Measurements from ENCODE around the gene TMEM50A.
"Not testable (repeated sequence)": the region's sequence is repeated elsewhere in the genome, so short reads cannot be mapped to it uniquely, and the experiment has no call there.

TMEM50A gene

DNA sequence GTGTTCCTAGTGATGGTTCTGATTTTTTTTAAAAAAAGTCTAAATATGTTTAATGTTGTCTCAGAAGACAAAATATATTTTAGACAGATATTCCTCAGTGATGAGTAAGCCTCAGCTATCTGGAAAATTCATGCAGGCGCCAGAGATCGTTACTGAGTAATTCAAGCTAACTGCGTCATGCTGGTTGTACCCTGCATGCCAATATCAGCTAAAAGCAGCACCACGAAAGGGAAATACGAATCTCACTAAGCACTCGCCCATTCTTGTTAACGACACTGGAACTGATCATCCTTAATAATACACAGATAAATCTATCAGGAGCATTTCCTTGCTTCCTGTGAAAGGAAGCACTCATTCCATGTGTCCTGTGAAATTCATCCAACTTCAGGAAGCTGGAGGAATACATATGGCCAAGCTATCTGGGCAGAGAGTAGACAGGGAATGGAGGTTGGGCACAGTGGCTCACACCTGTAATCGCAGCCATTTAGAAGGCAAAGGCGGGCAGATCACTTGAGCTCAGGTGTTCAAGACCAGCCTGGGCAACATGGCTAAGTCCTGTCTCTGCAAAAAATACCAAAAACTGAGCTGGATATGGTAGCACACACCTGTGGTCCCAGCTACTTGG is 17.7 kb upstream of the TMEM50A start:
- DNase-seq (ENCODE audit: low spot score in 2 of 2); H3K4me3 ChIP-seq; H3K4me1 ChIP-seq; H3K27me3 ChIP-seq (ENCODE audit: low read depth); in situ Hi-C loops (cut with MboI; ENCODE audit: low sequenced_read_pairs); H3K9me3 ChIP-seq; H3K36me3 ChIP-seq (replicated peaks): not testable (repeated sequence)

DNA sequence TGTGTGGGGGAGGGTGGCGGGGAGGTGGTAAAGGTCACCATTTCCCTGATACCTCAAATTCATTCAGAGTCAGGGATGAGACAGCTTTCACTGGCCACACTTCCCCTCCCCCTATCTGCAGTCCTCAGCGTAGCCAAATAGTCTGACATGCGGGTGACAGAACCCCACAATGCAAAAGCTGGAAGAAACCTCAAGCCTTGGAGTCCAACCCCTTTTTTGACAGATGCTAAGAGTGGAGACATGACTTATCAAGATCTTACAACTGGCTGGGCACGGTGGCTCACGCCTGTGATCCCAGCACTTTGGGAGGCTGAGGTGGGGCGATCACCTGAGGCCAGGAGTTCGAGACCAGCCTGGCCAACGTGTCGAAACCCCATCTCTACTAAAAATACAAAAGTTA is 16.0 kb upstream of the TMEM50A start:
- DNase-seq (ENCODE audit: low spot score in 2 of 2); H3K27me3 ChIP-seq (ENCODE audit: low read depth); in situ Hi-C loops (cut with MboI; ENCODE audit: low sequenced_read_pairs); H3K9me3 ChIP-seq; H3K36me3 ChIP-seq (replicated peaks); H3K4me1 ChIP-seq; H3K4me3 ChIP-seq: not testable (repeated sequence)

DNA sequence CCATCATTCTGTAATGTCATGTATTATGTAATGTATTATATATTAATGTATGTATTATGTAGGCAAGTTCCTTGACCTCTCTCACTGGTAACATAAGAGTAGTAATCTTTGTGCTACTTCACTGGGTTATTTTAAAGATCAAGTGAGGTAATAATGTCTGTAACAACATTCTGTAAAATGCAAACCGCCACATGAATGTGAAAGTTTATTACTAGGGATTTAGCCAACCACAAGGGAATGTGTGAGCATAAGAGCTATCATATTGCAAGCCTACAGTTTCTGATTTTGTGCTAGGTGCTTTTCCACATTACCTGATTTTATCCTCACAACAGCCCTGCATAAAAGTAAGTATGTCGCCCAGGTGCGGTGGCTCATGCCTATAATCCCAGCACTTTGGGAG is 13.7 kb upstream of the TMEM50A start:
- H3K27me3 ChIP-seq (ENCODE audit: low read depth); H3K4me1 ChIP-seq; in situ Hi-C loops (cut with MboI; ENCODE audit: low sequenced_read_pairs); DNase-seq (ENCODE audit: low spot score in 2 of 2); H3K4me3 ChIP-seq; H3K36me3 ChIP-seq (replicated peaks); H3K9me3 ChIP-seq: not testable (repeated sequence)

- H3K4me1 ChIP-seq; H3K4me3 ChIP-seq; in situ Hi-C loops (cut with MboI; ENCODE audit: low sequenced_read_pairs); H3K36me3 ChIP-seq (replicated peaks); H3K9me3 ChIP-seq; H3K27me3 ChIP-seq (ENCODE audit: low read depth); DNase-seq (ENCODE audit: low spot score in 2 of 2): not testable (repeated sequence)
Observed at GRCh38 chr1:25327864-25328790, 10.0 kb upstream of the TMEM50A start.

GRCh38 chr1:25328791-25329185 is 9.3 kb upstream of the TMEM50A start:
- DNase-seq (ENCODE audit: low spot score in 2 of 2); H3K36me3 ChIP-seq (replicated peaks); H3K9me3 ChIP-seq; in situ Hi-C loops (cut with MboI; ENCODE audit: low sequenced_read_pairs); H3K4me3 ChIP-seq; H3K4me1 ChIP-seq; H3K27me3 ChIP-seq (ENCODE audit: low read depth): not testable (repeated sequence)

- H3K4me1 ChIP-seq; H3K4me3 ChIP-seq; H3K27me3 ChIP-seq (ENCODE audit: low read depth); DNase-seq (ENCODE audit: low spot score in 2 of 2); in situ Hi-C loops (cut with MboI; ENCODE audit: low sequenced_read_pairs); H3K9me3 ChIP-seq; H3K36me3 ChIP-seq (replicated peaks): not testable (repeated sequence)
Observed at GRCh38 chr1:25329336-25329735, 8.8 kb upstream of the TMEM50A start.

DNA sequence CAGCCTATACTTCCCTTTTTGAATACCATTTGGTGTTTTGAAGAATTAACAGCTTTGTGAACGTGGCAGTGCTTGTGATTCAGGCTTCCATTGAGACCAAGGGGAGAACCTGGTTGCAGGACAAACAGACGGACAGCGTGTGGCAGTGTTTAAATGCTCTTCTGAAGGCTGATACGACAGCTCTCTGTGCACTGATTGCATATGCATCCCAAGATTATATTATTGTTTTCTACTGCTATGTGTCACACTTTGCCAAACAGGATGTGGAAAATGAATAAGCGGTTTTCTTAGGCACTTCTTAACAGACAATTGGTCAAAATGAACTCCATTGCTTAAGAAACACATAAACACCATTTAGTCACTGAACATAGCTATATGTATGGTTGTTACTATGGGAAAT is 8.2 kb upstream of the TMEM50A start:
- DNase-seq (ENCODE audit: low spot score in 2 of 2); H3K27me3 ChIP-seq (ENCODE audit: low read depth); H3K4me1 ChIP-seq; H3K4me3 ChIP-seq; H3K9me3 ChIP-seq; in situ Hi-C loops (cut with MboI; ENCODE audit: low sequenced_read_pairs); H3K36me3 ChIP-seq (replicated peaks): not testable (repeated sequence)

GRCh38 chr1:25336922-25337354 is 1.2 kb upstream of the TMEM50A start:
- H3K36me3 ChIP-seq (replicated peaks); H3K27me3 ChIP-seq (ENCODE audit: low read depth); in situ Hi-C loops (cut with MboI; ENCODE audit: low sequenced_read_pairs); H3K9me3 ChIP-seq: not testable (repeated sequence)
- H3K4me1 ChIP-seq: peaks cover 15% of the 10 kb centered on the region
- DNase-seq (ENCODE audit: low spot score in 2 of 2): peak in 1 of 2 experiments; percentile 64
- peak overlapping the region; percentile 52 for H3K4me3 ChIP-seq

GRCh38 chr1:25337483-25338187 is 499 bp upstream of the TMEM50A start:
- in situ Hi-C loops (cut with MboI; ENCODE audit: low sequenced_read_pairs); DNase-seq (ENCODE audit: low spot score in 2 of 2); H3K27me3 ChIP-seq (ENCODE audit: low read depth); H3K9me3 ChIP-seq; H3K36me3 ChIP-seq (replicated peaks): not testable (repeated sequence)
- H3K4me3 ChIP-seq: peak overlapping the region; percentile 92
- H3K4me1 ChIP-seq: peaks cover 15% of the 10 kb centered on the region

DNA sequence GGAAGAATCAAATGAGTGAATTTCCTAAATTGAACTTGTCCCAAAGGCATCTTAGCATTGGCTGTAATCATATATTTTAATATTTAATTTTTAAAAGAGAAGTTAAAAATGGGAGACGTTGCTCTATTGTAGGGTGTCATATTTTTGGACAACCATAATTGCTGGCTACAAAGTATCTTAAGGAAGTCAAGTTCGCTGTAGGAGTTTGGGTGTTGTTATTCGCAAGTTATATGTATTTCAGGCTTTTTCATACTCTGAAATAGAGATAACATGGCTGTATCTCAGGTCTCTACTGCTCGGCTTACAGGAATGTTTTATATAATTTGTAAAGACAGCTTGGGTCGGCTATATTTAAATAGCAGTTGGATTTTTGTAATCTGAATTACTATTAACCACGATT is 852 bp downstream of the TMEM50A start:
- in situ Hi-C loops (cut with MboI; ENCODE audit: low sequenced_read_pairs): no loop called here
- no peak for DNase-seq (ENCODE audit: low spot score in 2 of 2)

GRCh38 chr1:25341746-25342145 is 3.6 kb downstream of the TMEM50A start:
- in situ Hi-C loops (cut with MboI; ENCODE audit: low sequenced_read_pairs): no loop called here
- H3K9me3 ChIP-seq: no peaks in the 10 kb centered on the region
- no peaks in the 10 kb centered on the region for H3K27me3 ChIP-seq (ENCODE audit: low read depth)
- peaks cover 17% of the 10 kb centered on the region for H3K4me1 ChIP-seq
- H3K4me3 ChIP-seq: no peak overlapping the region
- peaks cover 23% of the 10 kb centered on the region for H3K36me3 ChIP-seq (replicated peaks)
- DNase-seq (ENCODE audit: low spot score in 2 of 2): no peak

More for the DNA sequence above, 852 bp downstream of the TMEM50A start:
- Histone ChIP-seq H3K4me1 (peaks cover 17% of the 10 kb centered on the region), H3K4me3 (peak overlapping the region; percentile 92), H3K9me3 (no peaks in the 10 kb centered on the region), H3K36me3 (replicated peaks) (peaks cover 13% of the 10 kb centered on the region), H3K27me3 (ENCODE audit: low read depth) (no peaks in the 10 kb centered on the region)

DNA sequence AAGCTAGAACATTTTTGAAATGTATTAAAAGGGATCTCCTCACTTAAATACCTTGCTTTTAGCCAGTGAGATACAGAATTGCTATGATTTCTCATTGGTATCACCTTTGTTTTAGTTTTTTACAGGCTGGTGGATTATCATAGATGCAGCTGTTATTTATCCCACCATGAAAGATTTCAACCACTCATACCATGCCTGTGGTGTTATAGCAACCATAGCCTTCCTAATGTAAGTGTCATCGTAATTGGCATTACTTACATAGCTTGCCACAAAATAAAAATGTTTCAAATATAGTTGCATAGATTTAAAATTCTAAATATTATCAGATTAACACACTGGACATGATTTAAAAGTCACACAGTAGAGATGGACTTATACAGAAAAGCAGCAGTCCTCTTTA is 4.7 kb downstream of the TMEM50A start:
- no peak overlapping the region for H3K4me3 ChIP-seq
- in situ Hi-C loops (cut with MboI; ENCODE audit: low sequenced_read_pairs): no loop called here
- DNase-seq (ENCODE audit: low spot score in 2 of 2): no peak
- H3K4me1 ChIP-seq: peaks cover 17% of the 10 kb centered on the region
- H3K9me3 ChIP-seq: no peaks in the 10 kb centered on the region
- H3K27me3 ChIP-seq (ENCODE audit: low read depth): no peaks in the 10 kb centered on the region
- H3K36me3 ChIP-seq (replicated peaks): peaks cover 23% of the 10 kb centered on the region

- Histone ChIP-seq H3K9me3 (no peaks in the 10 kb centered on the region), H3K4me3 (no peak overlapping the region), H3K36me3 (replicated peaks) (peaks cover 23% of the 10 kb centered on the region), H3K27me3 (ENCODE audit: low read depth) (no peaks in the 10 kb centered on the region), H3K4me1 (peaks cover 17% of the 10 kb centered on the region)
- DNase-seq (ENCODE audit: low spot score in 2 of 2): no peak
- in situ Hi-C loops (cut with MboI; ENCODE audit: low sequenced_read_pairs): no loop called here
Observed at GRCh38 chr1:25343872-25344271, 5.7 kb downstream of the TMEM50A start.

DNA sequence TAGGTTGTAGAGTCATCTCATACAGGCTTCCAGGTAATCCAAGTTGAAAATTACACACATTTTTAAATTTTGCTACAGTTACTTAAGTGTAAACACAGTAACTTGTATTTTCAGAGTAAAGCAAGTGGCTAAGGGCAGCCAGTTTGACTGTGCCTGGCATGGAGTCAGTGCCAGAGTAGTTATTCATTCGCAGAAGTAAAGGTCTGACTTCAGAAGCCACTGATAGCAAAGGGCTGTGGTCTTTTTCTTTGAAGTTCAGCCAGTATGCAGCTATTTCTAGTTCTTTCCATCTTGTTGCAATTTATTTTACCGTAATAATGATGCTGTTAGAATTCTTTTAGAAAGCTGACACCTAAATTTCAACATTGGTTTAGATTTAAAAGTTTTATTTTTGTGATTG is 9.4 kb downstream of the TMEM50A start:
- H3K27me3 ChIP-seq (ENCODE audit: low read depth): no peaks in the 10 kb centered on the region
- H3K36me3 ChIP-seq (replicated peaks): peaks cover 35% of the 10 kb centered on the region
- in situ Hi-C loops (cut with MboI; ENCODE audit: low sequenced_read_pairs): no loop called here
- H3K9me3 ChIP-seq: no peaks in the 10 kb centered on the region
- no peak for DNase-seq (ENCODE audit: low spot score in 2 of 2)
- H3K4me1 ChIP-seq: 0 out of 2 replicates have a peak, but pooled peaks cover 3% of the 10 kb centered on the region
- H3K4me3 ChIP-seq: no peak overlapping the region
